Dermis blood vessel endothelial cell (primary cell): ENCODE results near the gene LIN7B. TPM values are rescaled to one million over a fixed set of nuclear protein-coding genes. Genes with fewer than 3 reads are reported as not detected.

ENCODE experiments used
- DNase-seq: peaks from one replicate; pipeline ENCODE4 v3.0.0; 2010
- total RNA-seq: library from RNA; depleted of rRNA; stranded (reverse); fragments of >200 nt; gene quantifications from 2 replicates; pipeline ENCODE4 v1.2.3, GENCODE V29; 2014

LIN7B gene
- total RNA-seq, 1 donor from 2014 or later, result 0.68 TPM

DNA sequence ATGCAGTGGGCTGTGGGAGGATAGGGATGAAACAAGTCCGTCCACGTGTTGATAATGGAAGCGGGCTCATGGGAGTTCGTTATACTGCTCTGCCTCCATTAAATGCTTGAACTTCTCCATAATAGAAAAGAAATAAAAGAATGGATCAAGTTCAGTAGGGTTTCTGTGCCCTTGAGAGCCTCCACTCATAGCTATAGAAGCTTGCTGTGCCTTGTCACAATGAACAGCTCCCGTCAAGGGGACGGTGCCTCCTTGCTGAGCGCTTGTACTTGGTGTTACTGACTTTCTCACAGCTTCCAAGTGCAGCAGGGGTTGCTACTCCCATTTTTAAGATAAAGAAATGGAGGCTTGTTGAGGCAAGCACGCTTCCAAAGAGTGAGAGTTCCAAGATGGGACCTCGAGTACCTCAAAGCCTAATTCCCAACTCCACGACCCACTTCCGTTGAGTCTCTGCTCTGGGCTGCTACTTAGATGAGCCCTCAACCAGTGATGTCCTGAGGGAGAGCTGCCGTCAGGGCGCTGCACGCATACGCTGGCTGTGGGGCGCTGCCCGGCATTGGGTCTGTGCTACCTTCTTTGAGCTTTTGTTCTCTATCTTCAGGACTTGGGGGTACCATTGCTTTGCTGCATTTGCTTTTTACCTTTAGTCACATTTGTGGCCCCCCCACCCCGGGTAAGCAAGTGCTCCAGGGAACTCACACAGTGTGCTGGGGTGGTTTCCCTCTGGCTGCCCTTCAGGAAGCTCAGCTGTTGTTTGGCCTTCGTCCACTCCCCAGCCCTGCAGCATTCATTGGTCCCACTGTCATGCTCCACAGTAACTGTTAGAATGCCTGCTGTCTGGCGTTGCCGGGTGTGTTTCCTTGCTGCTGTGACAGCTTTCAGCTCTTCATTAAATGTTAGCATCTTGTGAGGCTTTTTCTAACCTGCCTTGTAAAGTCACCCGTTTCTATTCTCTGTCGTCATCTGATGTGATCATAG is 19.4 kb upstream of the LIN7B start:
- no peak for DNase-seq

DNA sequence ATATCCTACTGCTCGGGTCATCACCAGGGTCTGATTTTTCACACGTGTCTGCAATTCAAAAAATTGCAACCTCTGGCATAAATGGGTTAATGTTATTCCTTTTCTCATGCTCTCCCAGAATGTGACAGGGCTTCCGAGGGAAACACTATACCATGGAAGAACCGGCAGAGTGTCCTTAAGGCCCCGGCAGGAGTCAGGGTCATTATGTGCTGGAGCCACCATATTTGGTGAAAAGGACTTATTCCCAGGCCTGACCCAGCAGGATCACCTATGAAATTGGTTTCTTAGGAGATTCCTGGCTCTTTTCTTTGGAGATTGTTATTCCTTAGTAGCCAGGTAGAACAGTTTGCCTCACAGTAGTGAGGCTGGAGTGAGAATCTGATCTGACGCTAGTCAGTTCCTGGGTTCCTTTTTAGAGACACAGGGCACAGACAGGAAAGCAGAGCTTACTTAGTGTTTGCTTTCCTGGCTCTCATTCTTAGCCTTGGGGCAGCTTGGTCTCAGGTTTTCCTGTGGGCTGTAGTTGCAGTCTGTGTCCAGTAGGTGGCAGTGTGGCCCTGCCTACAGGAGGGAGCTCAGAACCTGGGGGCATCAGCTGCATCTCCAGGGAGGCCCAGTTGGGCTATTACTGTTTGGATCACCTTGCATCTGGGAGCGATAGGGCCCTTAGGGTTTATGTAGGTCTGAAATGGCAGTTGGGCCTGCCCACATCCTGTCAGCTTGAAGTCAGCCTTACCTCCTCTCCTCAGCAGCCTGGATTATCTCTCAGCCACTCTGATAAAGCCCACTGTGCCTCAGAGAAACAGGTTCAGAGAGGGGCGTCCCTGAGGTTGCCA is 16.5 kb upstream of the LIN7B start:
- DNase-seq, result peak; percentile 86

GRCh38 chr19:49098795-49099194 is 15.4 kb upstream of the LIN7B start:
- no peak for DNase-seq

GRCh38 chr19:49101160-49101559 is 13.0 kb upstream of the LIN7B start:
- no peak for DNase-seq

DNA sequence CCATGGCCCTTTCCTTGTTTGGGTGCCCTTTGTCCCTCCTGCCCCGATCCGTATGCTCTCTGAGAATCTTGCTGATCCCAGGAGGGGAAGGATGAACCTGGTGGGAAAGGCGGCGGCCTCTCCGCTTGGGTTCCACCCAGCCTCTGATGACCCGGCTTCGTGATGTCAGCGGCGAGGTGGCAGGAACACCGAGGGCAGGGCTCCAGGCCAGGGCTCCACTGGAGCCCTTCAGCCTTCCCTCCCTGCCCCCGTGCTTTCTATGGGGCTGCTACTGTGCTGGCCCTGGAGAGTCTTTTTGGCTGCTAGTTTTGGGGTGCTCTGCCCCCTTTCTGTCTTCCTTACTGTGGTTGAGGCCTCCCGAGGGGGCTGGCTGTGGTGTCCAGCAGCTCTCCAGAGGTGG is 11.9 kb upstream of the LIN7B start:
- no peak for DNase-seq

- no peak for DNase-seq
Measured at GRCh38 chr19:49103331-49104085, 10.7 kb upstream of the LIN7B start.

DNA sequence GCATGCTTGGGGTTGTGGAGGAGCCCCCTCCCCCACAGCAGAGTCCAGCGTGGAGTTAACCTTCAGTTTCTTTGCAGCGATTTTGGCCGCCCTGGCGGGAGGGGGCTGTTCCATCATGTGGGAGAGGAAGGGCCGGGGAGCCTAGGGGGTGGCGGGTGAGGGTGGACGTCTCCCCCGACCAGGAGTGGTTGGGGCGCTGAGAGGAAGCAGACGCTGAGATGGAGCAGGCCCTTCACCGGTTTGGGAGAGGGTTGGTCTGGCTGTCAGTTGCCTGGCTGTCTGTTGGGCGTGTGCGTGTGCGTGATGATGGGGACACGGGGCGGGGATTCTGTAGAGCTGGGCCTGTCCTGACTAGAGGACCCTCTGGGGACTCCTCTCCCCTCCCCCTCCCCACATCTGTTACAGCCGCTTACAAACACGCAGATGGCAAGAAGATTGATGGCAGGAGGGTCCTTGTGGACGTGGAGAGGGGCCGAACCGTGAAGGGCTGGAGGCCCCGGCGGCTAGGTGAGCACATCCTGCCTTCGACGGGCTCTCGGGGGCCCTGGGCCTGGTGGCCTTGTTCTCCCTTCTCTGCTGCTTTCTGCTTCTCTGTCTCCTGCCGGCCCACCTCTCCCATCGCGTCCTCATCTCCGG is 9.8 kb upstream of the LIN7B start:
- no peak for DNase-seq

- DNase-seq, result peak; percentile 74
Measured at GRCh38 chr19:49106648-49107135, 7.5 kb upstream of the LIN7B start.

- DNase-seq, result no peak
Measured at GRCh38 chr19:49107625-49108459, 6.3 kb upstream of the LIN7B start.

GRCh38 chr19:49109051-49109450 is 5.1 kb upstream of the LIN7B start:
- no peak for DNase-seq

DNA sequence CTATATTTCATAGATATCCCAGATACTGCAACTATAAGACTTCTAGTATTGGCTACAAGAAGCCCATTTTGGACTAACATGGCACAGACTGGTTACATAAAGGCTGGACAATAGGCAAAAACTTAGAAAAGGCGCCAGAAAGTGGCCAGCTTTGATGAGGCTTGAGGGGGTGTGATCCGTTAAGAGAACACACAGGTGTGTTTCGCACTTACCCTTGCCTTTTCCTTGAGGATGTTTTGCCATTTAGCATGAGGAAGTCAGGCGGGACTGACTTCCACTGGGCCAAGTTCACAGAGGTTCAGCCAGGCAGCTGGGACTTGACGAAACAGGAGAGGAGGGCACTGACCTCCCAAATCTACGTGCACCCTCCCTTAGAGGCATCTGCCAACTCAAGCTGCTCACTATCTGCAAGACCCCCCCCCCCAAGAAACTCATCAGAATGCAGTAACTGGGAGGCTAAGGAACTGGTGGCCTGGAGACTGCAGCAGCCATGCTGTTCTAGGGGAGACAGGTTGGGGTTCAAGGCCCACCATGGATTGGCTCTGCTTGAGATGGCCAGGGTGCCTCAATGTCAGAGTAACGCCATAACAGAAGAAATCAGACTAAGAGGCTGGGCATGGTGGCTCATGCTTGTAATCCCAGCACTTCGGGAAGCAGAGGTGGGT is 4.5 kb upstream of the LIN7B start:
- DNase-seq, result no peak

DNA sequence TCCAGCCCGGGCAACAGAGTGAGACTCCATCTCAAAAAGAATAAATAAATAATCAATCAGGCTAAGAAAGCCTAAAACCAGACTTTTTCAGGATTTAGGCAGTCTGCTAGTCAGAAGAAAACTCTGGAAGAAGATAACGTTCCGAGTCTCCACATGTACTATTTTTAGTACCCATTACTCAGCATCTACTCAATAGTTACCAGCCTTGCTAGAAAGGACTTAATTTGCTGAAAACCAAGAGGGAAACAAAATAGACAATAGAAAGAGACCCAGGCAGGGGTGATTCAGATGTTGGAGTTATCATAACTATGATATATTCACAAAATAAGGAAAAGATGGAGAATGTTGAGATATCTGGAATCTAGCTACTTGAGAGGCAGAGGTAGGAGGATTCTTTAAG is 3.6 kb upstream of the LIN7B start:
- DNase-seq, result no peak

- DNase-seq, result no peak
Measured at GRCh38 chr19:49111218-49111998, 2.8 kb upstream of the LIN7B start.

- DNase-seq, result peak; percentile 48
Measured at GRCh38 chr19:49114630-49115363, 627 bp downstream of the LIN7B start.

DNA sequence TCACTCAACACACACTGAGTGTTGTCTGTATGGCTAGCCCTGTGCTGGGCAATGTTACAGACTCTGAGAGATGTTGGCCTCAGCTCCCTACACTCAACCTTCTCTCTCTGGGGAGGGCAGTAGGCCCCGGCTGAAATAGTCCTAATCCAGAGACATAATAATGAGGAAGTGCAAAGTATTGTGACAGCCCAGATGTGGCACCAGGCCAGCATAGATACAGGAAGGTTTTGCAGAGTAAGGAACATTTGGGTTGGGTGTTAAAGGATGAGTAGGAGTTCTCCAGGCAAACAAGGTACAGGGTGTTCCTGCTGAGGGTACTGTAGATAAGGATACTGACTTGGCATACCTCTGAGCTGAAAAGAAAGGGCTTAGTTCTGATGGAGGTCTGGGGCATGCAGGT is 2.4 kb downstream of the LIN7B start:
- DNase-seq, result no peak

GRCh38 chr19:49117677-49118564 is 3.8 kb downstream of the LIN7B start:
- DNase-seq, result no peak

DNA sequence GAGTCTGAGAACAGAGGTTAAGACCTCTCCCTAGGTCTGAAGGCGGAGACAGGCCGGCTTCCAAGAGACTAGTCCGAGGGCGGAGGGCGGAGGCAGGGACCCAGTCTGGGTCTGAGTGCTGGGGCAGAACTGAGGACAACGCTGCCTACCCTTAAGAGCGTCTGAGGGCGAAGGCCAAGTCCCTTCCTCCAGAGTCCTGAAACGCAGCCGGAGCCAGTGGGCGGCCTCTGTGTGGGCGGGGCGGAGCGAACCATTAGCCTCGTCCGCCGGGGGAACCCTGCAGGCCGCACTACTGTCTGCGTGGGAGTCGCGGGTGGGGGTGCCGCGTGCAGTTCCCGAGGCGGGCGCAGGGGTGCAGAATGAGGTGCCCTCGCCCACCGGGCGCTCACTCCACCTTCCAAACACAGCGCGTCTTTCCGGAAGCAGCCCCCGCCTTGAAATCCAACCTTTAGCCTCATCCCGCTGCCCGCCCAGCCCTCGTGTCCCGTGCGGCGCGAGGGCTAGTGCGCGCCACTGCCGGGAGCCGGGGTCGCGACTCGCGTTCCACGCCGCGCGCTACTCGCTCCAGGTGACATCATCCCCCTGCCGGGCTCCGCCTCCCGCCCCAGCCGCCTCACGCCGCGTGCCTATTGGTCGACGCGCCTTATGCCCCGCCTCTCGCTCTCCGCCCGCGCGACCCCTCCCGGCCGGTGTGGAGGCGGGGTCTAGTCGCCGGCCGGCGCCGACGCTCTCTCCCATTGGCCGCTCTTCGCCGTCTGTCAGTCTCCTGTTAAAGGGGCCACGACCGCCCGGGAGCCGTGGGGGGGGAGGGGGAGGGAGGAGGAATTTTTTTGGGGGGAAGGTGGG is 4.6 kb downstream of the LIN7B start, which contains the start of gene C19orf73:
Gene C19orf73 (minus strand): TSS at position 579 of the 846 bp plus-strand sequence. CDS start 121 bp downstream, at position 458.
- DNase-seq, result peak; percentile 97
